Non-pigmented ciliary epithelial cell (primary cell): ENCODE data around the gene EPN3.

ENCODE experiments used
- DNase-seq: peaks from one replicate; pipeline ENCODE4 v3.0.0-alpha.2; 2010; ENCODE audit warnings: low read depth

Gene EPN3

DNA sequence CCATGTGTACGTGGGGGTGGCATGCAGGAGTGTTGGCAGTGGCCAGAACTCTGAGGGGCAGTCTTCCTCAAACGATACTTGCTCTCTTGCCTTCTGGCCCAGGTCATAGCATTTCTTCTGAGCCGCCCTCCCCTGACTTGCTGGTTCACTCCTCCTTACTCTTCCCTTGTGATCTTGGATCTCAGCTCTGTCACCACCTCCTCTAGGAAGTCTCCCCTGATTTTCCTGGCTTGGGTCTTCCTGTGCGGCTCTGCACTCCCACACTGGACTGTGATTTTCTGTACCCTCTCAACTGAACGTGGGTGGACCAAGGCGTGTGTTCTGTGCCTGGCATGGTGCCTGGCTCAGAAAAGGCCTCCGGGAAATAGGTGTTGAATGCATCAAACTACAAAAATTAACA lies 2.9 kb downstream of the EPN3 start:
- no peak for DNase-seq

DNA sequence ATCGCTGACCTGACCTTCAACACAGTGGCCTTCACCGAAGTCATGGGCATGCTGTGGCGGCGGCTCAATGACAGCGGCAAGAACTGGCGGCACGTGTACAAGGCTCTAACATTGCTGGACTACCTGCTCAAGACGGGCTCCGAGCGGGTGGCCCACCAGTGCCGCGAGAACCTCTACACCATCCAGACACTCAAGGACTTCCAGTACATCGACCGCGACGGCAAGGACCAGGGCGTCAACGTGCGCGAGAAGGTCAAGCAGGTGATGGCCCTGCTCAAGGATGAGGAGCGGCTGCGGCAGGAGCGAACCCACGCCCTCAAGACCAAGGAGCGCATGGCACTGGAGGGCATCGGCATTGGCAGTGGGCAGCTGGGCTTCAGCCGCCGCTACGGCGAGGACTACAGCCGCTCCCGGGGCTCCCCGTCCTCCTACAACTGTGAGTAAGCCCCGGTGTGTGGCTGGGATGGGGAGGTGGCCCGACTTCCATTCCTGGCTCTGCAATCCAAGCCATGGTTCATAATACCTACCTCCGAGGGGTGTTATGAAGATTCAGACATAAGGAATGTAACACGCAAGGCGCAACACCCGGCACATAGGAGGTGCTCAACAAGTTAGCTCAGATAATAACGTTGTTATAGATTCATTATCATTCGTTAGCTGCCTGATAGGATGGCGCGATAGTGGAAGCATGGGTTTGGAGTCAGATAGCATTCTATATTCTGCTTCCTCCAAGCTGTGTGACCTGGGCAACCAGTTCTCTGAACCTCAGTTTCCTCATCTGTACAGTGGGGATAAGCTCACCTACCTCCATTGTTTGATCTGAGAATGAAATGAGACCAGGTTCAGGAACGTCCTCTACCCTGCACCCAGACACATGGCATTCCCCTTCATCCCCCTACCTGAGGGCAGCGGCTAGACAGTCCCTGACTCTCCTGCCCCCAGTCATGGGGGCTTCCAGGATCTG lies 4.4 kb downstream of the EPN3 start:
- no peak for DNase-seq

DNA sequence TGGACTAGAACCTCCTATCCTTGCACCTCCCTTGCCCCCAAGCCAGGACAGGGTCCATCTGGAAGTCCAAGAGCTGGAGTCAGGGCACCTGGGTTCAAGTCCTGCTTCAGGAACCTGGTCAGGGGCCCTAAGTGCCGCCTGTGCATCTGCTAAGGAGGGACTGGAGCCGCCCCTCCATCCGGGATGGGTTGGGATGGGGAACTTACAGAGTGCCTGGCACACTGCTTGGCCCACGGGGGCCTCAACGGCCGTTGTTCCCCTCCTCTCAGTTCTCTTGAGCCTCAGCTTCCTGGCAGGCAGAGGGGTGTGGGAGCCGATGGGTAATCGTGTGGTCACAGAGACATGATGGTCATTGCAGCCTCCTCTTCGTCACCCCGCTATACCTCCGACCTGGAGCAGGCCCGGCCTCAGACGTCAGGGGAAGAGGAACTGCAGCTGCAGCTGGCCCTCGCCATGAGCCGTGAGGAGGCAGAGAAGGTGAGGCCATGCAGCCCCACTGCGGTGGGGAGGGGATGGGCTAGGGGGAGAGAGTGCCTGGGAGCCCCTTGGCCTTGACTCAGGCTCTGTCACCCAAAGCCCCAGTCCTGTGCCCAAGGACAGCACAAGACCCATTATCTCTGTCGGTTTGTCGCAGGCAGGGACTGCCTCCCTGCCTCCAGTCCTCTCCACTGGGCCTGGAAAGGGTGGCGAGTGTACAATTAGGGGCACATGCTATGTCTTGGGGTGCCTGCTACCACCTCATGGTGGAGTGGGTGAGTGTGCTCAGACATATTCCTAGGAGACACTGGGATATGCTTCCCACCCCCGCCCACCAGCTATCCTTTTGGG lies 5.4 kb downstream of the EPN3 start:
- DNase-seq, result no peak

GRCh38 chr17:50538549-50539410 lies 6.2 kb downstream of the EPN3 start:
- DNase-seq, result no peak

GRCh38 chr17:50539762-50540559 lies 7.4 kb downstream of the EPN3 start:
- DNase-seq, result no peak

- DNase-seq, result no peak
These were observed 8.2 kb downstream of the EPN3 start for GRCh38 chr17:50540560-50541401.

DNA sequence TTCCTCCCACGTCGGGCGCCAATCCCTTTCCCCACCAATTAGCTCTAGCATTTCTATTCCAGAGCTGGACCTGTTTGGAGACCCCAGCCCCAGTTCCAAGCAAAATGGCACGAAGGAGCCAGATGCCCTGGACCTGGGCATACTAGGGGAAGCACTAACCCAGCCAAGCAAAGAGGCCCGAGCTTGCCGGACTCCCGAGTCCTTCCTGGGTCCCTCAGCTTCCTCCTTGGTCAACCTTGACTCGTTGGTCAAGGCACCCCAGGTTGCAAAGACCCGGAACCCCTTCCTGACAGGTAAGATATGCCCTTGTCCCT lies 8.8 kb downstream of the EPN3 start:
- no peak for DNase-seq

- DNase-seq, result no peak
These were observed 9.5 kb downstream of the EPN3 start for GRCh38 chr17:50541716-50542688.

DNA sequence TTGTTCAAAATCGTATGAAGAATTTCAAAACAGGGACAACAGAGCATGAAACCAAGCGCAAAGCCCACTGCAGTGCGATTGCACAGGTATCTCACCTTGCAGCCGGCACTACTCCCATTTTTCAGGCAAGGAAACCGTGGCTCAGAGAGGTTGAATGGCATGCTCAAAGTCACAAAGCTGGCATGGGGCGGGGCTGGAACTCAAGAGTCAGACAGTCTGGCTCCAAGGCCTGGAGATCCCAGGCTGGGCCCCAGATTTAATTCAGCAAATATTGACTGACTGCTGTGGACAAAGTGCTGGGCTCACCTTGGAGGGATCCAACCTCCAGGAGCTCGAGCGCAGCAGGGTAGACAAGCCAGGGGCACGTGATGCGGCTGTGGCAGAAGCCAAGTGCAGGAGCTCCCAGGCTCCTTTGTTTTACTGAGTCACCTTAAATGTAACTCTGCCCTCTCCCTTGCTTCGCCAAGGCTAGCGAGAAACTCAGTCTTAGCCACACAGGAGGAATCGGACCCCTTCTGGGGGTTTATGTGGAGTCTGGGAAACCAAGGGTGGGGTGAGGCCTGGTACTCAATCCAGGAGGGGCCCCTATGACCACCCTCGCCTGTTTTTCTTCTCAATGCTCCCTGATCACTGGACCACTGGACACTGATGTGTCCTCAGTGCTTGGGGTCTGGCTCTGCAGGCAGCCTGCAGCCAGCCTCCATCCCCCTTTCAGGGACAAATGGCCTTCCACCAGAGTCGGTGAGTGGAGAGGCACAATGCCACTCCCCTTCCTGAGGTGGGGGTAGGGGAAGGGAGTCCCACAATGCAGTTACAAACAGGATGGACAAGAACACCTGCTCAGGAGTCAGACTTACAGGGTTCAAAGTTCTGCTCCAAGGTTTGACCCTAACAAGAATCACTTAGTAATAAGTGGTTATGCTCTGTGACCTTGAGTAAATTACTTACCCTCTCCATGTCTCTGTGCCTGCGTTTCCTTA lies 10.6 kb downstream of the EPN3 start:
- DNase-seq, result no peak

DNA sequence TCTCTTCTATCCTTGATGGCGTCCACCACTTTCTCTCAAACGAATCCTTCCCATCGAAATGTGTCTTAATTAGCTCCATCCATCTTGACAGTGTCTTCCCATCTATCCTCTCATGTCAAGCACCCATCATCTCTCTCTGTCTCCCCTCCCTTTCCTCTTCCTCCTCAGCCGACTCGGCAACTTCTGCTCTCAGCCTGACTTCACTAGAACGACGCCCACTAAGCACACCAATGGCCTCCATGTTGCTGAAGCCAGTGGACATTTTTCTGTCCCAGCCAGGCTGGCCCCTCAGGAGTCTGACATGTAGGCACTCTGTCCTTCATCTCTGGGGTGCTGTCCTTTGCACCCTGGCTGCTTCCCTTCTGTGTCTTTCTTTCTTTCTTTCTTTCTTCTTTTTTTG lies 12.0 kb downstream of the EPN3 start:
- no peak for DNase-seq

DNA sequence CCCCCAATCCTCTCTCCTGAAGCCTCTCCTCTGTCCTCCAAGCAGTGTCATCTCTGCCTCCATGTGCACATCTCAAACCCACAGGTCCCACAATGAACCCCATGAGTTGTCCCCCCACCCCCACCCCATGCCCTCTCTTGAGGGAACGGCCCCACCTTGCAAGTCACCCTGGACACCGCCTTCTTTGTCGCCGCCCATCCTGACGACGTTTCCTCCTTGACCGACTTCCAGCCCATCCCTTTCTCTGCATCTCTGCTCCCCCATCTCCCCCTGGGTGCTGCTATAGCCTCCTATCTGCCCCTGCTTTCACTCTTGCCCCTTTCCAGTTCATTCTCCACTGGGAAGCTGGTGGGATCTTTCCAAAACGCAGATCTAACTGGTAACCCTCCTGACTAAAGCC lies 12.8 kb downstream of the EPN3 start:
- no peak for DNase-seq

DNA sequence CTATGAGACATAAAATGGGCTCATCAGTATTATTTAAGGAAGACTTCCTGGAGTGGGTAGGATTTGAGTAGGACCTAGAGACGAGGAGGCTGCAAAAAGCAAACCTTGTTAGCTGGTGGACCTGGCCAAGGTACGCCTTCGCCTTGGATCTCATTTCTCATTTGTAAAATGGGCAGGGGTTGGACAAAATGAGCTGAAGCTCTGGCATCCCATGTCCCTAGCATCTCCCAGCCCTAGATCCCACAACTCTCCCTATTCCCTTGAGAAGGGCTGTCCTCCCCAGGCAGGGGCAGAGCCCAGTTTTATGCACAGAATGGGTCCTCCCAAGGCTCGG lies 14.1 kb downstream of the EPN3 start:
- DNase-seq, result no peak

DNA sequence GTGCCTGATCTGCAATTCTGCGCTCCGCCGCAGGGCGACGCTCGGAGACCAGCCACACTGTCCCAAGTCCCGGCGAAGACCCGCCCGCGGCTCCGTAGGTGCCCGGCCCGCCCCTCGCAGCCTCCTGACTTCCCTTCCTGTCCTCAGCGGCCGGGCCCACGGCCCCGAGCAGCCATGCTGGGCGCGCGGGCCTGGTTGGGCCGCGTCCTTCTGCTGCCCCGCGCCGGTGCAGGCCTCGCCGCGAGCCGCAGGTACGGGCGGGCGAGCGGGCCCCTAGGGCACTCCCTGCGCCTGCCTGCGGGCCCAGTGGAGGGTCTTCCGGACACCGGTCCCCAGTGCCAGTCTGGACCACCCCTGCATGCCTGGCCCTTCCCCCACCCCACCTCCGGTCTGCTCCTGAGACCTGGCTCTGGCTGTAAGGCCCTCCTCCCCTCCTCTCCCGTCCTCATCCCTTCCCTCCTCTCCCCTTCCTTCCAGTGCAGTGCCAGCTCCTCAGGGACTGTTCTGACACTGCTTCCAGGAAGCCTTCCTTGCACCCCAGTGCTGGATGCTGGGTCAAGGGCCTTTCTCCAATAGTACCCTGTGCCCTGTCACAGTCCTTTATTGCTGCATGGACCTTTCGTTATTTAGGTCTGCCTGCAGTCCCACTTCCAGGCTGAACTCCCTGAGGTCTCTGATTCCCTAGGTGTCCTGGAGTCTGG lies 14.7 kb downstream of the EPN3 start, which contains the start of gene SPATA20:
TSS of gene SPATA20 (plus strand) at position 140 of the 701 bp plus-strand sequence. CDS start at position 175, 35 bp downstream.
- DNase-seq, result peak; percentile 45

DNA sequence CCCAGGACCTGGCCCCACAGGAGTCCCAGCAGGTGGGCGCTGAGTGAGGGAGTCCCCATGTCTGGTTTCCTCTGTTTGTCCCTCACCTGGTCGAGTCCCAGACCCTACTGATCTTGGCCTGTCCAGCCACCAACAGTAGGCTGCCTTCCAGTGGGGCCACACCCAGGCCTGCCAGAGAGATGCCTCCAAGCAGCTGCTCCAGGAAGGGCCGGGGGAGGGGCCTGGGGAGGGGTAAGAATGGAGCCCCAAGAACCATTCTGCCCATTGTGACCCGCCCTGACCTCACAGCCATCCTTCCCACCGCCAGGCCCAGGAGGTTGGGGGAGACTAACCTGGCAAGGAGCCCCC lies 15.2 kb downstream of the EPN3 start:
- no peak for DNase-seq

GRCh38 chr17:50548831-50549230 lies 16.3 kb downstream of the EPN3 start:
- DNase-seq, result no peak

DNA sequence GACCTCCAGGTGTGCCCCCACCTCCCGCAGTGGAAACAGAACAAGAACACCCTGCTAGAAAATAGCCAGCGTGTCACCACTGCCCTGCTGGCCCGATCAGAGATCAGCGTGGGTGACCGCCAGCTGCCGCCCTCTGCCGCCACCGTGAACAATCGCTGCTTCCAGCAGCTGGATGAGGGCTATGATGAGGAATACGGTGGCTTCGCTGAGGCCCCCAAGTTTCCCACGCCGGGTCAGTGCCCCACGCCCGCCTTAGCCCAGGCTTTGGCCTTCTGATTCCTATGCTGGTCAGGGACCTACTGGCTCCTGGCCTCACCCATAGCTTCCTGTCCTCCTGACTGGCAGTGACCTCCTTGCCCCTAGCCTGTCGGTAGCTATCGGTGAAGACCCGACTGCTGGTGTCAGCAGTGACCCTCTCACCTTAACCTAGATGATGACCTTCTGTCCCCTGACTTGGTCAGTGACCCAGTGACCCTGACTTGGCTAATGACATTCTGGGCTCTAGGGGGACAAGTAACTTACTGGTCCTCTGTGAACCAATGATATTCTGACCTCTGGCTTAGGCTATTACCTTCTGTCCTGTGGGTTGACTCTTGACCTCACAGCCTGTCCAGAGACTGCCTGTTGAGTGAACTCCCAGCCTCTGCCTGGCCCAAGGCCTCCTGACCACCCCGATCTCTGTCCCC lies 16.9 kb downstream of the EPN3 start:
- no peak for DNase-seq

DNA sequence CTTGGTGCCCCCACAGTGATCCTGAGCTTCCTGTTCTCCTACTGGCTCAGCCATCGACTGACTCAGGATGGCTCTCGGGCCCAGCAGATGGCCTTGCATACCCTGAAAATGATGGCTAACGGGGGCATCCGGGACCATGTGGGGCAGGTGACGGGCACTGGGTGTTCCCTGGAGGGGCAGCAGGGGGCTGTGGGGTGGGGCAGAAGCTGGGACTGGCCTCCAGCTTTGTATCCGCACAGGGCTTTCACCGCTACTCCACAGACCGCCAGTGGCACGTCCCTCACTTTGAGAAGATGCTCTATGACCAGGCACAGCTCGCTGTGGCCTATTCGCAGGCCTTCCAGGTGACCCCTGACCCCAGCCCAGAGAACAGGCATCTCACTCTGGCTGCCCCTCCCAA lies 17.4 kb downstream of the EPN3 start:
- no peak for DNase-seq
